Smooth muscle cell (in vitro differentiated cells): ENCODE data around the gene WDR45B. TPM values are rescaled to one million over a fixed set of nuclear protein-coding genes. Genes with fewer than 3 reads are reported as not detected.

Experiments
- DNase-seq: peaks from one replicate; lab custom pipeline; 2025; ENCODE audit not compliant: unreplicated experiment; lab: John Stamatoyannopoulos, UW
- H2AFZ ChIP-seq: fragments of 200-600 bp; sonication (generic); 2 replicates; pipeline ENCODE4 v1.6.0; 2016; ENCODE audit warnings: antibody characterized with exemption, low read depth, mild to moderate bottlenecking
- H3F3A ChIP-seq: fragments of 200-600 bp; sonication (generic); 2 replicates; pipeline ENCODE4 v1.6.0; 2017; ENCODE audit warnings: antibody characterized with exemption, low read depth
- H3K27ac ChIP-seq: fragments of 200-600 bp; sonication (generic); 2 replicates; pipeline ENCODE4 v1.5.1; 2016; ENCODE audit warnings: low read depth, mild to moderate bottlenecking
- H3K27me3 ChIP-seq: fragments of 200-600 bp; sonication (generic); 2 replicates; pipeline ENCODE4 v1.6.1; 2016; ENCODE audit warnings: low read depth, mild to moderate bottlenecking
- H3K36me3 ChIP-seq: fragments of 200-600 bp; sonication (generic); 2 replicates; pipeline ENCODE4 v1.5.1; 2016; ENCODE audit warnings: low read depth
- H3K4me1 ChIP-seq: fragments of 200-600 bp; sonication (generic); 2 replicates; pipeline ENCODE4 v1.5.1; 2016; ENCODE audit warnings: low read depth
- H3K4me2 ChIP-seq: fragments of 200-600 bp; sonication (generic); 2 replicates; pipeline ENCODE4 v1.6.0; 2016; ENCODE audit warnings: mild to moderate bottlenecking
- H3K4me3 ChIP-seq: fragments of 200-600 bp; sonication (generic); 2 replicates; pipeline ENCODE4 v1.5.1; 2016; ENCODE audit warnings: mild to moderate bottlenecking
- H3K79me2 ChIP-seq: fragments of 200-600 bp; sonication (generic); 2 replicates; pipeline ENCODE4 v1.6.0; 2016; ENCODE audit warnings: low read depth, mild to moderate bottlenecking
- H3K9ac ChIP-seq: fragments of 200-600 bp; sonication (generic); 2 replicates; pipeline ENCODE4 v1.6.0; 2016; ENCODE audit warnings: low read depth
- H3K9me3 ChIP-seq: fragments of 200-600 bp; sonication (generic); replicated peaks from 2 replicates; pipeline ENCODE4 v1.5.1; 2016; ENCODE audit warnings: low read depth
- H4K20me1 ChIP-seq: fragments of 200-600 bp; sonication (generic); 2 replicates; pipeline ENCODE4 v1.6.0; 2016; ENCODE audit warnings: low read depth
- CTCF ChIP-seq: fragments of 200-600 bp; sonication (generic); IDR thresholded peaks from 2 replicates; pipeline ENCODE4 v1.5.1; 2017; ENCODE audit warnings: borderline replicate concordance, mild to moderate bottlenecking, antibody characterized with exemption; ENCODE audit not compliant: insufficient read depth, poor library complexity, severe bottlenecking
- WGBS: methylation state at CpG from one replicate; pipeline ENCODE4 v1.1.7; 2016; ENCODE audit warnings: low lambda C conversion rate; 5-methylcytosine and 5-hydroxymethylcytosine counted together
- polyA plus RNA-seq: library from polyadenylated mRNA; unstranded; fragments of >200 nt; fragmentation: Nextera tagmentation; extraction: Ambion mirVana; gene quantifications from 2 replicates; pipeline ENCODE4 v1.2.1, GENCODE V29; 2016
- total RNA-seq: library from RNA; depleted of rRNA; stranded (reverse); fragments of >200 nt; gene quantifications from 2 replicates; pipeline ENCODE4 v1.2.3, GENCODE V29; 2014

WDR45B gene
- total and polyA plus RNA-seq, 2 experiments from 2014 or later = 73.0 to 94.6 TPM

- peaks cover 22% of the 10 kb centered on the region for H3F3A ChIP-seq
- H3K4me1 ChIP-seq = peaks cover 7% of the 10 kb centered on the region
- H3K4me2 ChIP-seq = peak overlapping the region; percentile 90
- peak overlapping the region; percentile 80 for H3K27ac ChIP-seq
- 34% methylated on average over 27 of the region's 29 CpGs for WGBS
- H3K79me2 ChIP-seq = peaks cover 5% of the 10 kb centered on the region
- no peaks in the 10 kb centered on the region for H3K27me3 ChIP-seq
- no peaks in the 10 kb centered on the region for H3K9me3 ChIP-seq
- DNase-seq = no peak
- H3K9ac ChIP-seq = peak overlapping the region; percentile 17
- H4K20me1 ChIP-seq = peaks cover 9% of the 10 kb centered on the region
- no peak for TF ChIP-seq CTCF
- H2AFZ ChIP-seq = no peak overlapping the region
- peak overlapping the region; percentile 53 for H3K4me3 ChIP-seq
- H3K36me3 ChIP-seq = no peaks in the 10 kb centered on the region
Observed at GRCh38 chr17:82592767-82593589, 55.3 kb downstream of the WDR45B start.

GRCh38 chr17:82592289-82592766 is 55.9 kb downstream of the WDR45B start:
- WGBS = 69% methylated on average over 9 of the region's 9 CpGs
- H3K36me3 ChIP-seq = no peaks in the 10 kb centered on the region
- H3K4me1 ChIP-seq = peaks cover 7% of the 10 kb centered on the region
- H3K9ac ChIP-seq = no peak overlapping the region
- H2AFZ ChIP-seq = no peak overlapping the region
- peak overlapping the region; percentile 53 for H3K4me3 ChIP-seq
- H3K27me3 ChIP-seq = no peaks in the 10 kb centered on the region
- no peak for TF ChIP-seq CTCF
- H3F3A ChIP-seq = peaks cover 22% of the 10 kb centered on the region
- peak overlapping the region; percentile 80 for H3K27ac ChIP-seq
- H3K79me2 ChIP-seq = peaks cover 5% of the 10 kb centered on the region
- H4K20me1 ChIP-seq = peaks cover 8% of the 10 kb centered on the region
- no peak for DNase-seq
- H3K9me3 ChIP-seq = no peaks in the 10 kb centered on the region
- H3K4me2 ChIP-seq = peak overlapping the region; percentile 90

GRCh38 chr17:82590881-82591539 is 57.2 kb downstream of the WDR45B start:
- Histone ChIP-seq H3K9me3 (no peaks in the 10 kb centered on the region), H3K27me3 (no peaks in the 10 kb centered on the region), H3K79me2 (peaks cover 5% of the 10 kb centered on the region), H3K4me1 (peaks cover 7% of the 10 kb centered on the region), H3K36me3 (no peaks in the 10 kb centered on the region), H3K4me3 (no peak overlapping the region), H3K4me2 (no peak overlapping the region), H4K20me1 (peaks cover 3% of the 10 kb centered on the region), H3K27ac (peak overlapping the region; percentile 80), H3K9ac (no peak overlapping the region), H3F3A (peaks cover 29% of the 10 kb centered on the region), H2AFZ (no peak overlapping the region)
- DNase-seq = no peak
- TF ChIP-seq CTCF = no peak
- WGBS = 95% methylated on average over 16 of the region's 17 CpGs
